Measurements from ENCODE around the gene TRIM44.
"Not testable (repeated sequence)": the region's sequence is repeated elsewhere in the genome, so short reads cannot be mapped to it uniquely, and the experiment has no call there.

DNA sequence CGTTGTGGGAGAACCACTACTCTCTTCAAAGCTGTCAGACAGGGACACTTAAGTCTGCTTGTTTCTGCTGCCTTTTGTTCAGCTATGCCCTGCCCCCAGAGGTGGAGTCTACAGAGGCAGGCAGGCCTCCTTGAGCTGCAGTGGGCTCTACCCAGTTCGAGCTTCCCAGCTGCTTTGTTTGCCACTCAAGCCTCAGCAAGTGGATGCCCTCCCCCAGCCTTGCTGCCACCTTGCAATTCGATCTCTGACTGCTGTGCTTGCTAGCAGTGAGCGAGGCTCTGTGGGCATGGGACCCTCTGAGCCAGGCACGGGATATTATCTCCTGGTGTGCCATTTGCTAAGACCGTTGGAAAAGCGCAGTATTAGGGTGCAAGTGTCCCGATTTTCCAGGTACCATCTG lies 116.4 kb downstream of the TRIM44 start:
- TF ChIP-seq, protein P1, sequence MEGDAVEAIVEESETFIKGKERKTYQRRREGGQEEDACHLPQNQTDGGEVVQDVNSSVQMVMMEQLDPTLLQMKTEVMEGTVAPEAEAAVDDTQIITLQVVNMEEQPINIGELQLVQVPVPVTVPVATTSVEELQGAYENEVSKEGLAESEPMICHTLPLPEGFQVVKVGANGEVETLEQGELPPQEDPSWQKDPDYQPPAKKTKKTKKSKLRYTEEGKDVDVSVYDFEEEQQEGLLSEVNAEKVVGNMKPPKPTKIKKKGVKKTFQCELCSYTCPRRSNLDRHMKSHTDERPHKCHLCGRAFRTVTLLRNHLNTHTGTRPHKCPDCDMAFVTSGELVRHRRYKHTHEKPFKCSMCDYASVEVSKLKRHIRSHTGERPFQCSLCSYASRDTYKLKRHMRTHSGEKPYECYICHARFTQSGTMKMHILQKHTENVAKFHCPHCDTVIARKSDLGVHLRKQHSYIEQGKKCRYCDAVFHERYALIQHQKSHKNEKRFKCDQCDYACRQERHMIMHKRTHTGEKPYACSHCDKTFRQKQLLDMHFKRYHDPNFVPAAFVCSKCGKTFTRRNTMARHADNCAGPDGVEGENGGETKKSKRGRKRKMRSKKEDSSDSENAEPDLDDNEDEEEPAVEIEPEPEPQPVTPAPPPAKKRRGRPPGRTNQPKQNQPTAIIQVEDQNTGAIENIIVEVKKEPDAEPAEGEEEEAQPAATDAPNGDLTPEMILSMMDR (IDR thresholded peaks at IDR 0.05), result not testable (repeated sequence)
- TF ChIP-seq POLR2A (IDR thresholded peaks at IDR 0.05), result not testable (repeated sequence)

Data from right lobe of liver (tissue), 4 donors.